Ishikawa (cell line): ENCODE data around the gene JMJD8.
A peak's percentile ranks its signal among the peaks of the same experiment; 100 is the strongest.

Experiments used
- CEBPB ChIP-seq: IDR thresholded peaks from 2 replicates; pipeline ENCODE4 v1.6.1; 2012
- EGR1 ChIP-seq: IDR thresholded peaks from 2 replicates; pipeline ENCODE4 v1.6.1; 2012
- EP300 ChIP-seq: IDR thresholded peaks from 2 replicates; pipeline ENCODE4 v1.6.1; 2012; ENCODE audit warnings: borderline replicate concordance
- NFIC ChIP-seq: IDR thresholded peaks from 2 replicates; pipeline ENCODE4 v1.6.1; 2012
- RAD21 ChIP-seq: IDR thresholded peaks from 2 replicates; pipeline ENCODE4 v1.6.1; 2012; ENCODE audit warnings: low read depth
- TAF1 ChIP-seq: IDR thresholded peaks from 2 replicates; pipeline ENCODE4 v1.6.1; 2012; ENCODE audit warnings: low read depth, mild to moderate bottlenecking
- TEAD4 ChIP-seq: IDR thresholded peaks from 2 replicates; pipeline ENCODE4 v1.6.1; 2012
- ZBTB7A ChIP-seq: IDR thresholded peaks from 2 replicates; pipeline ENCODE4 v1.6.1; 2012; ENCODE audit warnings: low read depth
- TF ChIP-seq, protein P1 (sequence below): IDR thresholded peaks from 2 replicates; pipeline ENCODE4 v1.6.1; 2012
- TF ChIP-seq, protein P2 (sequence below): IDR thresholded peaks from 2 replicates; pipeline ENCODE4 v1.6.1; 2012; ENCODE audit warnings: low read depth, mild to moderate bottlenecking
- TF ChIP-seq, protein P3 (sequence below): IDR thresholded peaks from 2 replicates; pipeline ENCODE4 v1.6.1; 2012

DNA sequence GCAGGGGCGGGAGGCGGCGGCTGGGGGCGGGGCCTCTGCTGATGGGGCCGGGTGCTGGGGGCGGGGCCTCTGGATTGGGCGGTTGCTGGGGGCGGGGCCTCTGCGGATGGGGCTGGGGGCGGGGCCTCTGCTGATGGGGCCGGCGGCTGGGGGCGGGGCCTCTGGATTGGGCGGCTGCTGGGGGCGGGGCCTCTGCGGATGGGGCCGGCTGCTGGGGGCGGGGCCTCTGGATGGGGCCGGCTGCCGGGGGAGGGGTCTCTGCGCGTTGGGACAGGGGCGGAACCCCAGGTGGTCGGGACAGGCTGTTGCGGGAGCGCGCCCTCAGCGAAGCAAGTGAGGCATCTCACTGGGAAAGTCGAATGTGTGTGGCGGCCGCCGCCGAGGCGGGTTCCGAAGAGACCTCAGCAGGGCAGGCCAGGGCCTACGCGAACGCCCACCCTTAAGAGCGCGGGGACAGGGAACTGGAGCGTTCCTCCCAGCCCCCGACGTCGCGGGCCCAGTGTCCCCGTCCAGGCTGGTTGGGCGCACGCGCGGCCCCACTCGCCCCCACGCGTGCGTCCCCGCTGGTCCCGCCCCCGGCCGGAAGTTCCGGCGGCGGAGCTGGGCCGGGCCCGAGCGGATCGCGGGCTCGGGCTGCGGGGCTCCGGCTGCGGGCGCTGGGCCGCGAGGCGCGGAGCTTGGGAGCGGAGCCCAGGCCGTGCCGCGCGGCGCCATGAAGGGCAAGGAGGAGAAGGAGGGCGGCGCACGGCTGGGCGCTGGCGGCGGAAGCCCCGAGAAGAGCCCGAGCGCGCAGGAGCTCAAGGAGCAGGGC is 4.1 kb downstream of the JMJD8 start, which contains the start of gene STUB1:
- TF ChIP-seq, protein P1, sequence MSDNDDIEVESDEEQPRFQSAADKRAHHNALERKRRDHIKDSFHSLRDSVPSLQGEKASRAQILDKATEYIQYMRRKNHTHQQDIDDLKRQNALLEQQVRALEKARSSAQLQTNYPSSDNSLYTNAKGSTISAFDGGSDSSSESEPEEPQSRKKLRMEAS = peak; percentile 66
- TF ChIP-seq EP300 (no peak), TEAD4 (0 out of 2 replicates have a peak, but pooled peaks have one; percentile 20), CEBPB (no peak), ZBTB7A (peak; percentile 72; the same call in 1 of the 2 replicates), EGR1 (peak; percentile 69), TAF1 (peak; percentile 77), RAD21 (no peak), NFIC (no peak)
- TF ChIP-seq, protein P2, sequence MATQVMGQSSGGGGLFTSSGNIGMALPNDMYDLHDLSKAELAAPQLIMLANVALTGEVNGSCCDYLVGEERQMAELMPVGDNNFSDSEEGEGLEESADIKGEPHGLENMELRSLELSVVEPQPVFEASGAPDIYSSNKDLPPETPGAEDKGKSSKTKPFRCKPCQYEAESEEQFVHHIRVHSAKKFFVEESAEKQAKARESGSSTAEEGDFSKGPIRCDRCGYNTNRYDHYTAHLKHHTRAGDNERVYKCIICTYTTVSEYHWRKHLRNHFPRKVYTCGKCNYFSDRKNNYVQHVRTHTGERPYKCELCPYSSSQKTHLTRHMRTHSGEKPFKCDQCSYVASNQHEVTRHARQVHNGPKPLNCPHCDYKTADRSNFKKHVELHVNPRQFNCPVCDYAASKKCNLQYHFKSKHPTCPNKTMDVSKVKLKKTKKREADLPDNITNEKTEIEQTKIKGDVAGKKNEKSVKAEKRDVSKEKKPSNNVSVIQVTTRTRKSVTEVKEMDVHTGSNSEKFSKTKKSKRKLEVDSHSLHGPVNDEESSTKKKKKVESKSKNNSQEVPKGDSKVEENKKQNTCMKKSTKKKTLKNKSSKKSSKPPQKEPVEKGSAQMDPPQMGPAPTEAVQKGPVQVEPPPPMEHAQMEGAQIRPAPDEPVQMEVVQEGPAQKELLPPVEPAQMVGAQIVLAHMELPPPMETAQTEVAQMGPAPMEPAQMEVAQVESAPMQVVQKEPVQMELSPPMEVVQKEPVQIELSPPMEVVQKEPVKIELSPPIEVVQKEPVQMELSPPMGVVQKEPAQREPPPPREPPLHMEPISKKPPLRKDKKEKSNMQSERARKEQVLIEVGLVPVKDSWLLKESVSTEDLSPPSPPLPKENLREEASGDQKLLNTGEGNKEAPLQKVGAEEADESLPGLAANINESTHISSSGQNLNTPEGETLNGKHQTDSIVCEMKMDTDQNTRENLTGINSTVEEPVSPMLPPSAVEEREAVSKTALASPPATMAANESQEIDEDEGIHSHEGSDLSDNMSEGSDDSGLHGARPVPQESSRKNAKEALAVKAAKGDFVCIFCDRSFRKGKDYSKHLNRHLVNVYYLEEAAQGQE = no peak
- TF ChIP-seq, protein P3, sequence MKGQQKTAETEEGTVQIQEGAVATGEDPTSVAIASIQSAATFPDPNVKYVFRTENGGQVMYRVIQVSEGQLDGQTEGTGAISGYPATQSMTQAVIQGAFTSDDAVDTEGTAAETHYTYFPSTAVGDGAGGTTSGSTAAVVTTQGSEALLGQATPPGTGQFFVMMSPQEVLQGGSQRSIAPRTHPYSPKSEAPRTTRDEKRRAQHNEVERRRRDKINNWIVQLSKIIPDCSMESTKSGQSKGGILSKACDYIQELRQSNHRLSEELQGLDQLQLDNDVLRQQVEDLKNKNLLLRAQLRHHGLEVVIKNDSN = no peak
